IMR-90 (cell line): Measurements from ENCODE around the gene MRS2. TPM values are rescaled to one million over a fixed set of nuclear protein-coding genes. Genes with fewer than 3 reads are reported as not detected.

Experiments used
- ATAC-seq: fragments of 200-7000 bp; cut with Tn5 transposase; 2 replicates; pipeline ENCODE4 v1.9.1; 2020; ENCODE audit warnings: low read depth, mild to moderate bottlenecking, moderate library complexity
- BruUV-seq: library from RNA; stranded (reverse); fragments of 400-500 nt; replicated peaks from 2 replicates; lab custom pipeline; 2021; lab: Mats Ljungman, UMichigan
- CTCF ChIA-PET: fragments of 300-600 bp; formaldehyde crosslinking; extraction: SDS; loops from one replicate; lab custom pipeline; 2021; ENCODE audit warnings: antibody characterized with exemption; lab: Yijun Ruan, JAX
- POLR2A ChIA-PET: fragments of 300-600 bp; sonication (Branson Sonifier 250); formaldehyde crosslinking; loops from one replicate; lab custom pipeline; 2022; ENCODE audit warnings: antibody characterized with exemption; ENCODE audit not compliant: unreplicated experiment; lab: Charles Lee
- DNase-seq: peaks from one replicate; pipeline ENCODE4 v3.0.0; 2013
- H2AFZ ChIP-seq: replicated peaks from 2 replicates; pipeline ENCODE3; 2013; ENCODE audit warnings: low read length, mild to moderate bottlenecking; ENCODE audit not compliant: poor library complexity
- H2AK5ac ChIP-seq: 2 replicates; pipeline ENCODE4 v1.6.1; 2013; ENCODE audit warnings: low read depth, low read length, inconsistent platforms
- H2AK9ac ChIP-seq: replicated peaks from 2 replicates; pipeline ENCODE3; 2013; ENCODE audit warnings: mild to moderate bottlenecking, low read depth, low read length, moderate library complexity; ENCODE audit not compliant: poor library complexity
- H2BK120ac ChIP-seq: 2 replicates; pipeline ENCODE4 v1.6.1; 2013; ENCODE audit warnings: low read depth, low read length, inconsistent platforms
- H2BK15ac ChIP-seq: 3 replicates; pipeline ENCODE4 v1.6.1; 2013; ENCODE audit warnings: low read depth, low read length, inconsistent platforms
- H2BK20ac ChIP-seq: 2 replicates; pipeline ENCODE4 v1.6.1; 2013; ENCODE audit warnings: low read depth, mild to moderate bottlenecking, inconsistent platforms, low read length, moderate library complexity
- H2BK5ac ChIP-seq: 2 replicates; pipeline ENCODE4 v1.6.1; 2013; ENCODE audit warnings: mild to moderate bottlenecking, low read depth, low read length, inconsistent platforms; ENCODE audit not compliant: poor library complexity, severe bottlenecking
- H3K14ac ChIP-seq: replicated peaks from 2 replicates; pipeline ENCODE4 v1.6.1; 2013; ENCODE audit warnings: low read depth, low read length, inconsistent platforms
- H3K18ac ChIP-seq: 2 replicates; pipeline ENCODE4 v1.6.1; 2013; ENCODE audit warnings: low read depth, low read length, control low read depth
- H3K23ac ChIP-seq: 2 replicates; pipeline ENCODE4 v1.6.1; 2013; ENCODE audit warnings: low read depth, low read length, inconsistent platforms
- H3K27ac ChIP-seq: 2 replicates; pipeline ENCODE4 v1.5.1; 2013; ENCODE audit warnings: mild to moderate bottlenecking, control low read depth, low read length; ENCODE audit not compliant: insufficient read depth
- H3K27me3 ChIP-seq: 2 replicates; pipeline ENCODE4 v1.6.1; 2013; ENCODE audit warnings: low read length; ENCODE audit not compliant: control insufficient read depth, insufficient read depth
- H3K36me3 ChIP-seq: 2 replicates; pipeline ENCODE4 v1.6.1; 2013; ENCODE audit warnings: low read length, mixed read lengths; ENCODE audit not compliant: control insufficient read depth, insufficient read depth
- H3K4ac ChIP-seq: 2 replicates; pipeline ENCODE4 v1.6.1; 2013; ENCODE audit warnings: low read depth, low read length, inconsistent platforms
- H3K4me1 ChIP-seq: 2 replicates; pipeline ENCODE4 v1.6.1; 2013; ENCODE audit warnings: low read length, mixed read lengths; ENCODE audit not compliant: control insufficient read depth, insufficient read depth
- H3K4me2 ChIP-seq: 2 replicates; pipeline ENCODE4 v1.6.1; 2013; ENCODE audit warnings: low read depth, mild to moderate bottlenecking, control low read depth, low read length, moderate library complexity
- H3K4me3 ChIP-seq: 2 replicates; pipeline ENCODE4 v1.5.1; 2013; ENCODE audit warnings: low read depth, mild to moderate bottlenecking, control low read depth, low read length, moderate library complexity; ENCODE audit not compliant: insufficient read depth
- H3K56ac ChIP-seq: 2 replicates; pipeline ENCODE4 v1.6.1; 2013; ENCODE audit warnings: low read length, inconsistent platforms; ENCODE audit not compliant: insufficient read depth; ENCODE audit errors: extremely low read depth
- H3K79me1 ChIP-seq, 2 experiments: 2 replicates each; pipeline ENCODE4 v1.6.1; 2013; ENCODE audit warnings: low read length in 2 of 2, inconsistent platforms in 1 of 2, low read depth in 1 of 2
- H3K9ac ChIP-seq: 2 replicates; pipeline ENCODE4 v1.6.1; 2013; ENCODE audit warnings: low read depth, low read length, control low read depth
- H3K9me1 ChIP-seq: 2 replicates; pipeline ENCODE4 v1.6.1; 2013; ENCODE audit warnings: low read length, inconsistent platforms; ENCODE audit not compliant: insufficient read depth
- H3K9me3 ChIP-seq: 2 replicates; pipeline ENCODE4 v1.6.1; 2013; ENCODE audit warnings: low read length; ENCODE audit not compliant: control insufficient read depth, insufficient read depth
- H4K20me1 ChIP-seq: 2 replicates; pipeline ENCODE4 v1.6.1; 2013; ENCODE audit warnings: low read length, inconsistent platforms; ENCODE audit not compliant: insufficient read depth
- H4K5ac ChIP-seq: 2 replicates; pipeline ENCODE4 v1.6.1; 2013; ENCODE audit warnings: mild to moderate bottlenecking, low read depth, low read length, control low read depth
- H4K8ac ChIP-seq, 2 experiments: 2 replicates each; pipeline ENCODE4 v1.6.1; 2013; ENCODE audit warnings: low read depth in 2 of 2, low read length in 2 of 2, control low read depth in 1 of 2, inconsistent platforms in 1 of 2
- H4K91ac ChIP-seq: 2 replicates; pipeline ENCODE4 v1.6.1; 2013; ENCODE audit warnings: low read depth, low read length, inconsistent platforms; ENCODE audit not compliant: insufficient read depth
- BHLHE40 ChIP-seq: fragments of 150-350 bp; IDR thresholded peaks from 2 replicates; pipeline ENCODE4 v1.6.1; 2016; ENCODE audit warnings: mild to moderate bottlenecking, low read depth, low read length
- CEBPB ChIP-seq: IDR thresholded peaks from 2 replicates; pipeline ENCODE4 v1.6.1; 2012; ENCODE audit warnings: low read depth, low read length, improper control_type of control experiment
- CHD1 ChIP-seq: IDR thresholded peaks from 2 replicates; pipeline ENCODE4 v1.6.1; 2012; ENCODE audit warnings: low read depth, low read length, improper control_type of control experiment
- MAFK ChIP-seq: IDR thresholded peaks from 2 replicates; pipeline ENCODE4 v1.6.1; 2012; ENCODE audit warnings: low read depth, low read length, improper control_type of control experiment
- MAZ ChIP-seq: IDR thresholded peaks from 2 replicates; pipeline ENCODE4 v1.6.1; 2012; ENCODE audit warnings: low read depth, mild to moderate bottlenecking, low read length, improper control_type of control experiment, moderate library complexity, borderline replicate concordance
- MXI1 ChIP-seq: IDR thresholded peaks from 2 replicates; pipeline ENCODE4 v1.6.1; 2012; ENCODE audit warnings: low read depth, mild to moderate bottlenecking, low read length, moderate library complexity, borderline replicate concordance
- NFE2L2 ChIP-seq: fragments of 150-350 bp; IDR thresholded peaks from 2 replicates; pipeline ENCODE4 v1.6.1; 2016; ENCODE audit warnings: low read depth, mild to moderate bottlenecking, low read length
- RAD21 ChIP-seq: IDR thresholded peaks from 2 replicates; pipeline ENCODE4 v1.6.1; 2012; ENCODE audit warnings: low read length, improper control_type of control experiment
- RCOR1 ChIP-seq: IDR thresholded peaks from 2 replicates; pipeline ENCODE4 v1.6.1; 2012; ENCODE audit warnings: mild to moderate bottlenecking, low read length, improper control_type of control experiment; ENCODE audit not compliant: insufficient replicate concordance
- RFX5 ChIP-seq: IDR thresholded peaks from 2 replicates; pipeline ENCODE4 v1.8.0; 2012; ENCODE audit warnings: low read depth, mild to moderate bottlenecking, low read length, moderate library complexity
- SMC3 ChIP-seq: fragments of 150-350 bp; IDR thresholded peaks from 2 replicates; pipeline ENCODE4 v1.6.1; 2016; ENCODE audit warnings: low read depth, mild to moderate bottlenecking, antibody characterized with exemption, low read length, moderate library complexity
- WGBS, 2 experiments: methylation state at CpG; one replicate each; pipeline versions ENCODE4 v1.1.5 to v1.1.7; 2013; ENCODE audit warnings: missing lambda C conversion rate in 2 of 2; ENCODE audit not compliant: insufficient read length in 1 of 2; ENCODE audit errors: extremely low coverage in 2 of 2; 5-methylcytosine and 5-hydroxymethylcytosine counted together
- dilution Hi-C: fragments of 300-500 bp; cut with HindIII; formaldehyde crosslinking; loops from one replicate; pipeline ENCODE4 v1.14.3; 2018; ENCODE audit warnings: low sequenced_read_pairs; ENCODE audit not compliant: unreplicated experiment
- in situ Hi-C: fragments of 300-500 bp; cut with MboI; formaldehyde crosslinking; loops from 3 replicates; pipeline ENCODE4 v1.14.3; 2019; ENCODE audit warnings: low sequenced_read_pairs, inconsistent platforms, mixed read lengths
- intact Hi-C: fragments of 100-400 bp; cut with micrococcal nuclease; formaldehyde crosslinking; loops from 2 replicates; pipeline ENCODE4 v1.10.0; 2022
- polyA plus RNA-seq, 3 experiments: library from polyadenylated mRNA; depleted of rRNA; stranded (reverse); fragments of >200 nt; gene quantifications; 2 replicates each; pipeline ENCODE4 v1.2.3, GENCODE V29; 2012; ENCODE audit warnings: low replicate concordance in 1 of 3
- total RNA-seq: library from RNA; depleted of rRNA; stranded (reverse); fragments of >200 nt; gene quantifications from 2 replicates; pipeline ENCODE4 v1.2.3, GENCODE V29; 2012
- TF ChIP-seq, protein P1 (sequence below): conservative IDR thresholded peaks from 2 replicates; pipeline ENCODE4 v1.5.1; 2012; ENCODE audit warnings: mild to moderate bottlenecking, low read depth, low read length, improper control_type of control experiment
- TF ChIP-seq, protein P2 (sequence below): fragments of 150-350 bp; IDR thresholded peaks from 2 replicates; pipeline ENCODE4 v1.6.1; 2017; ENCODE audit warnings: mild to moderate bottlenecking, antibody characterized with exemption, low read length, low read depth

Gene MRS2
- total and polyA plus RNA-seq, 2 of the 4 experiments (the other 2 are of a cell fraction) = 8.8 to 11.1 TPM

GRCh38 chr6:24358219-24358821 lies 44.4 kb upstream of the MRS2 start:
- intact Hi-C loops = no loop called here
- dilution Hi-C loops = no loop called here
- DNase-seq (no peak), ATAC-seq (no peak)
- no peak overlapping the region for H3K4me3 ChIP-seq
- H3K18ac ChIP-seq = no peak overlapping the region
- H3K9me3 ChIP-seq = no peaks in the 10 kb centered on the region
- H2BK15ac ChIP-seq = no peak overlapping the region
- H3K79me1 ChIP-seq = no peaks in the 10 kb centered on the region
- H2BK5ac ChIP-seq = no peak overlapping the region
- ChIA-PET CTCF (no interaction called here), POLR2A (interaction anchor here (0.6 kb wide), 1 partner anchor 77 kb away, joined by 4 read pairs; no protein-coding TSS in a partner anchor)
- H3K56ac ChIP-seq = no peak overlapping the region
- no peak overlapping the region for H3K23ac ChIP-seq
- H4K5ac ChIP-seq = no peak overlapping the region
- H2AK5ac ChIP-seq = no peak overlapping the region
- no peaks in the 10 kb centered on the region for H3K36me3 ChIP-seq
- H2BK120ac ChIP-seq = no peak overlapping the region
- no TSS peak for BruUV-seq
- in situ Hi-C loops = no loop called here
- H4K20me1 ChIP-seq = no peaks in the 10 kb centered on the region
- no peak overlapping the region for H3K14ac ChIP-seq
- H3K27me3 ChIP-seq = peaks cover 18% of the 10 kb centered on the region
- H3K9me1 ChIP-seq = no peaks in the 10 kb centered on the region
- 10% methylated on average over 2 of the region's 12 CpGs; no CpG with 5 or more reads in 1 of the 2 experiments for WGBS, 2 experiments
- no peak overlapping the region for H3K4ac ChIP-seq
- no peak overlapping the region for H3K27ac ChIP-seq
- H2AFZ ChIP-seq = no peak overlapping the region
- H4K8ac ChIP-seq = no peak overlapping the region
- peaks cover 4% of the 10 kb centered on the region; the same call in 1 of the 2 replicates for H3K4me1 ChIP-seq
- no peak overlapping the region for H4K91ac ChIP-seq
- no peak overlapping the region for H2AK9ac ChIP-seq
- TF ChIP-seq, protein P1, sequence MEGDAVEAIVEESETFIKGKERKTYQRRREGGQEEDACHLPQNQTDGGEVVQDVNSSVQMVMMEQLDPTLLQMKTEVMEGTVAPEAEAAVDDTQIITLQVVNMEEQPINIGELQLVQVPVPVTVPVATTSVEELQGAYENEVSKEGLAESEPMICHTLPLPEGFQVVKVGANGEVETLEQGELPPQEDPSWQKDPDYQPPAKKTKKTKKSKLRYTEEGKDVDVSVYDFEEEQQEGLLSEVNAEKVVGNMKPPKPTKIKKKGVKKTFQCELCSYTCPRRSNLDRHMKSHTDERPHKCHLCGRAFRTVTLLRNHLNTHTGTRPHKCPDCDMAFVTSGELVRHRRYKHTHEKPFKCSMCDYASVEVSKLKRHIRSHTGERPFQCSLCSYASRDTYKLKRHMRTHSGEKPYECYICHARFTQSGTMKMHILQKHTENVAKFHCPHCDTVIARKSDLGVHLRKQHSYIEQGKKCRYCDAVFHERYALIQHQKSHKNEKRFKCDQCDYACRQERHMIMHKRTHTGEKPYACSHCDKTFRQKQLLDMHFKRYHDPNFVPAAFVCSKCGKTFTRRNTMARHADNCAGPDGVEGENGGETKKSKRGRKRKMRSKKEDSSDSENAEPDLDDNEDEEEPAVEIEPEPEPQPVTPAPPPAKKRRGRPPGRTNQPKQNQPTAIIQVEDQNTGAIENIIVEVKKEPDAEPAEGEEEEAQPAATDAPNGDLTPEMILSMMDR = no peak
- TF ChIP-seq NFE2L2 (no peak), MAFK (no peak), CEBPB (no peak), CHD1 (no peak), RAD21 (no peak), BHLHE40 (no peak), RCOR1 (no peak), MXI1 (no peak), MAZ (no peak), RFX5 (no peak), SMC3 (no peak)
- TF ChIP-seq, protein P2, sequence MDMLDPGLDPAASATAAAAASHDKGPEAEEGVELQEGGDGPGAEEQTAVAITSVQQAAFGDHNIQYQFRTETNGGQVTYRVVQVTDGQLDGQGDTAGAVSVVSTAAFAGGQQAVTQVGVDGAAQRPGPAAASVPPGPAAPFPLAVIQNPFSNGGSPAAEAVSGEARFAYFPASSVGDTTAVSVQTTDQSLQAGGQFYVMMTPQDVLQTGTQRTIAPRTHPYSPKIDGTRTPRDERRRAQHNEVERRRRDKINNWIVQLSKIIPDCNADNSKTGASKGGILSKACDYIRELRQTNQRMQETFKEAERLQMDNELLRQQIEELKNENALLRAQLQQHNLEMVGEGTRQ = no peak
- H2BK20ac ChIP-seq = no peak overlapping the region
- H3K9ac ChIP-seq = no peak overlapping the region
- peak overlapping the region; percentile 92 for H3K4me2 ChIP-seq
